NCI-H69 (cell line): ENCODE measurements around the gene SPEN.
"Not testable (repeated sequence)": the region's sequence is repeated elsewhere in the genome, so short reads cannot be mapped to it uniquely, and the experiment has no call there.

Source experiments
- DNase-seq: peaks from one replicate; lab custom pipeline; 2025; lab: John Stamatoyannopoulos, UW

SPEN gene

DNA sequence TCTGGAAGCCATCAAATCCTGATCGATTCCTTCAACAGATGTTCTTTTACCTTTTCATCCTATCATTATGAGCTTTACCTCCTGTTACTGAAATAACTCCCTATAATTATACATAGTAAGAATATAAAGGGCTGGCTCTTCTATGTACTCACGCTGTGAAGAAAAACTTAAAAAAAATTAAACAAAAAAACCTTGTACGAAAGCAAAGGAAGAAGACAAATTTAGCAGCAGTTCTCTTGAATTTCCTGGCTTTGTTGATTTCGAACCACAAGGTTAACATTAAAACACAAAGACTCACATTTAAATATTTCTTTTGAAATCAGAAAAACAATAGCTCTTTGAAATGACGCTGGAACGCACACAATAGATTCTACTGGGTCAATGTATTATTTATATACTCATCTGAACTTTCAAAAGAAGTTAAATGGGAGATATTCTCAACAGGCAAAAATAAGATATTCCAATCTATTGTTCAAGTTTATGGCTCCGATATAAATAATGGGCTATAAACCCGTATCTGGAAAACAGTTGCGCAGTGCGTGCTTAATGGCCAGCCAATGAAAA is 13.6 kb upstream of the SPEN start:
- peak; percentile 72 for DNase-seq

DNA sequence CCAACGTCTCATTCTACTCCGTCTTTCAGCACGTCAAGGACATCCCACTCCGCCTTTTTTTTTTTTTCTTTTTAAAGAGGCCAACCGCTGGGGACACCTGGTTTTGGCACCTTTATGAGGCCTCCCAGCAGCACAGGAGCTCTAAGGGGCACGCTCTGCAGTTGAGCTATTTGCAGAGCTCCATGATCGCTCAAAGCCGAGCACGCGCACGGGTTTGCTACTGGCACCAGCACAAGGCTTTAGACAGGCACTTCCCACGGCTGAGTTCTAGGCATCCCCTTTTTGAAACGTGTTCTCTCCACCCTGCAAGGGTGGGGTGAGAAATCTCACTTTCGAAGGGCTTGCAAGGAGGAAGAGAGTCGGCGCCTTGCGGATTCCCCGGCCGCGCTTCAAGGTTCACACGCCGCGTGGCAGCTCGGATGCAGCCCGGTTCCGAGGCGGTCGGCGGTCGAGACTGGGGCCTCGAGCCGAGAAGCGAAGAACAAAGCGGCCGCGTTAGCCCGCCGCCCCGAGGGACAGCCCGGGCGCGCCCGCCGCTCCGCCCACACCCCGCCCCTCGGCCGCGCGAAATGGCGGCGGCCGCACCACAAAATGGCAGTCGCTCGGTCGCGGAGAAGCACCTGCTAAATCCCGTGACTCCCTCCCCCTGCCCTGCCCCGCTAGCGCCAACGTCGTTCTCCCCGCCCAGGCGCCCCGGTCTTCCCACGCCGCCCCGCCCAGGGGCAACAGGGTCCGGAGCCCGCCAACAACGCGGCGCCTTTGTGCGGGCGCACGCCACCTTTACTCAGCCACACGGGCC is 12.9 kb upstream of the SPEN start:
- peak; percentile 93 for DNase-seq

DNA sequence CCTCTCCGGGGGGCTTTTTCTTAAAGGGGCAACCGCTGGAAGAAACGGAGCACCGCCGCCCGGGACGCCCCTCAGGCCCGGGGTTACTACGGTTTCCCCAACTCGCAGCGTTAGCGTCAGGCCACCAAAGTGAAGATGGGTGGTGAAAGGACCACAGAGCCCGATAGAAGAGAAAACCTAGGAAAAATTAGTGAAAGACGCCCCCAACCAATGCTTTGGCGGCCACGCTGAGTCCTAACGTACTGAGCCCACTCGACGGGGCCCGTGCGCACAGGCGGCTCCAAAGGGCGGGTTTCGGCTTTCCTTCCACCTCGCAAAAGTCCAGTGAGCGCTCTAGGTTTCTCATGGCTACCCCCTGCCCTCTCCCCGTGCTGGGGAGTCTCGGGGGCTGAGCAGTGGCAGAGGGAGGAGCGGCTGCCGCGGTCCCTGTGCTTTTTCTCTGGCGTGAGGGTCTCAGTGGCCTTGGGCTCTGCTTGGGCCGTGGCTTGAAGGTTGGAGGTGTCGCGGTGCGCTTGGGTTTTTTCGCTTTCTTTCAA is 12.2 kb upstream of the SPEN start:
- DNase-seq = peak; percentile 72

DNA sequence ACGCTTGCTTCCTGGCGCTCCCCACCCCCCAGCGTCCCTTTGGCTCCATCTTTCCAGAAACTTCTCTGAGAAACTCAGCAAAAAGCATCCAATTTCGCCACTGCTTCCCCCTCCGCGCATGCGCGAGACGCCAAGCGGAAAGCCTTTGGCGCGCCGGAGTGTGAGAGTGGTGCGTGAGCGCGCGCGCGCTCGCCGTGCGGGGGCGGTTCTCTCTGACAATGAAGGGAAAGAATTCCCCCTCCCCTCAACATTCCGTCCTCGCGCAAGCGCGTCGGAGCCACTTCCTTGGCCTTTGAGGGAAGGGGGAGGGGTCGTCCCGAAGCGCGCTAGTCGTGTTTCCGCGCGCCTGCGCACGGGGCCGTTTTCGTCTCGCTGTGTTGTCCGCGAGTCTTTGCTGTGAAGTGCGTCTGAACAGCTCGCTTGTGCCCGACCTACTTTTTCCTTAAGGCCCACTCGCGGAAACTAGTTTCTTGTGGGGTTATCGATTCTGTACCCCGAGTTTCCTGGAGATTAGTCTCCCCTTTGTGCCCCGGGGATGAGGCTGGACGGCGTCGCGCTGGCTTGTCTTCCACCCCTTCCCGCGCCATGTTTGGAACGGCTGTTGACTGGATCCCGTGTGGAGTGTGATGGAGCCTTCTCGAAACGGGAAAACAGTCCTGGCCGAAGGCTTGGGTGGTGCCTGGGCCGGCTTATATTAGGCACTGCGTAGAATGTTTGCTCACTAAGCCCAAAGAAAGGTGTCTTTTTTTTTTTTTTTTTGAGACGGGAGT is 11.6 kb upstream of the SPEN start:
- peak; percentile 98 for DNase-seq

DNA sequence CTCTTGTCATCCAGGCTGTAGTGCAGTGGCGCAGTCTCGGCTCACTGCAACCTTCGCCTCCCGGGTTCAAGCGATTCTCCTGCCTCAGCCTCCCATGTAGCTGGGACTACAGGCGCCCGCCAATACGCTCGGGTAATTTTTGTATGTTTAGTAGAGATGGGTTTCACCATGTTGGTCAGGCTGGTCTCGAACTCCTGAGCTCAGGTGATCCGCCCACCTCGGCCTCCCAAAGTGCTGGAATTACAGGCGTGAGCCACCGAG is 11.1 kb upstream of the SPEN start:
- not testable (repeated sequence) for DNase-seq

DNA sequence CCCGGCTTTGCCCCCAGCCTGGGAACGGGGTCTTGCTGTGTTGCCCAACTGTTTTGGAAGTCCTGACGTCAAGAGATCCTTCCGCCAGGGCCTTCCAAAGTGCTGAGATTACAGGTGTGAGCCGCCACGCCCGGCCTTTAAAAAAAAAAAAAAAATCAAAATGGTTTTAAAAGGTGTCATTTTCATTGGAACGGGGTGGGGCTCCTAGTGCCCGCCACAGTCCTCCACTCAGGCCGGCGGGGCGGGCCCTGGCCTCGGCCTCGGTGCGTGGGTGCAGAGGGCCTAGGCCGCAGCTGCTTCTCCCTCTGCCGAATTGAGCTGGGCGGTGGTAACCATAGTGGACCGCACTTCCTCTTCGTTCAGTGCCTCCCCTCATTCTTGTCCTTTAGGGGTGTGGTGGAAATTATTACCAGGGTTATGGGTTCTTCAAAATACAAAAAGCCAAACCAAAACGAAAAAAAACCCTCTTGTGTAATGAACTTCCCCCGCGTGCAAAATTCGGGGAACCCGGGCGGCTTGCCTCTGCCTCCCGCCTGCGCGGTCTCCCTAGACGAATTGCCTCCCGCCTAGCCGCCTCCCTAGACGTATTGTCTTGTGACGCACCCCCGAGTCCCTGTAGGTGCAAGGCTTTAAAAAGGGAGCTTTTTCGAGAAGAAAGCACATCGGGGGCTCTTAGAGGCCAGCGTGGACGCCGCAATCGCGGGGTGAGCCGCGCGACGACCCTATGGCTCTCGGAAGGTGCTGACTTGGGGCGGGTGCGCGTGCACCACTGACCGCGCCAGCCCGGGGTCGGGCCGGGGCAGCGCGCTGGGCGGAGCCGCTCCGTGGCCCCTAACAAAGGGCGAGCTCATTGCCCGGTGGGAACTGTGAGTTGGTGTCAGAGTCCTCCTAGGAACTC is 10.5 kb upstream of the SPEN start:
- DNase-seq = no peak

DNA sequence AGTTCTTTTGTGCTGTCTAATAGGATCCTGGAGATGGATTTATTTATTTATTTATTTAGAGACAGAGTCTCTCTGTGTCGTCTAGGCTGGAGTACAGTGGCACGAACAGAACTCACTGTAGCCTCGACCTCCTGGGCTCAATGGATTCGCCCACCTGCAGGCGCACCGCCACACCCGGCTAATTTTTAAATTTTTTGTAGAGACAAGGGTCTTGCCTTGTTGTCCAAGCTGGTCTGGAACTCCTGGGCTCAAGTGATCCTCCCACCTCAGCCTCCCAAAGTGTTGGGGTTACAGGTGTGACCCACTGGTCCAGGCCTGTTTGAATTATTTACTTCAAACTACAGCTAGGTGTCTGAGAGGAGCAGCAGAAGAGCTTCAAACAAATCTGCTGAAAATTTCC is 9.6 kb upstream of the SPEN start:
- DNase-seq = no peak

DNA sequence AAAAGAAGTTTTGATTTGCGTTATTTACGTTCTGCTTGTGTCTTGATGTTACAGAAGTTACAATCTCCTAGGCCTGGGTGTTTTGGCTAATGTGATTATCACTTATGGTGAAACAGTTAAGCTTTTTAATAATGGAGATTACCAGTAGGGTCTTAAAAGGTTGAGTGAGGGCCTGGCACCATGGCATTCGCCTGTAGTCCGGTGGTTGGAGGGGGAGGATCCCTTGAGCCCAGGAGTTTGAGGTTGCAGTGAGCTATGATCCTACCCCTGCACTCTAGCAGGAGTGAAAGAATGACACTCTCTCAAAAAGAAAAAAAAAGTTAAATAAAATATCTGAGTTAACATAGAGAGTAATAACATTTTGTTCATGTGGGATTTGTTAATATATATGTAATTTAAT is 8.8 kb upstream of the SPEN start:
- DNase-seq = no peak

DNA sequence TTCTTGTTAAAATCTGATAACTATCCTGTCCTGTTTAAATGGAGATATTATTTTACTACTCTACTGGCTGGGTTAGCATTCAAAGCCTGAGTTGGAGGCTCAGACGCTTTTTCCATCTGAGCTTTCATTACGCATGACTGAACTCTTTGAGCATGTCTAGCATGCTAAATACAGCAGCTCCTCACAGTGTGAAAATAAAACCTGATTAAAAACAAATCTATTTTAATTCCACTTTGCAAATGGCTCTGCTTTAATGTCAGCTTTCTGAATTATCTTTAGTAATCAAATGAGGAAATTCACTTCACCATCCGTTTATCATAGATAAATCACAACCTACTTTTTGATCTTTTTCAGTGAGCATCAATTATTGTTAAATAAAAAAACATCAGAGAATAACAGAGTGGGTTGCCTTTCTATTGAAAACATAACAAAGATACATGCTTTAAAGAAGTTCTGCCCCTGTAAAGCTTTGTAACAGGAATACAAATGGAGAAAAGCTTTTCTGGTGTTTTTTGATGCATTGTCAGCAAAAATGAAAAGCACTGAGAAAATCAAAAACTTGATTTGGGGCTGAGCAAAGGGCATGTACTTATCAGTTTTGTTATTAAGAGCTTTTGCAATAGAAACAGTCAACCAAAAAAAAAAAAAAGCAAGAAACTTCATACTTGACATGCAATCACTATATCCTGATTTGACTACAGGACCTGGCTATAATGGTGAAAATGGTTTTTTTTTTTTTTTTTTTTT is 3.5 kb upstream of the SPEN start:
- peak; percentile 56 for DNase-seq

DNA sequence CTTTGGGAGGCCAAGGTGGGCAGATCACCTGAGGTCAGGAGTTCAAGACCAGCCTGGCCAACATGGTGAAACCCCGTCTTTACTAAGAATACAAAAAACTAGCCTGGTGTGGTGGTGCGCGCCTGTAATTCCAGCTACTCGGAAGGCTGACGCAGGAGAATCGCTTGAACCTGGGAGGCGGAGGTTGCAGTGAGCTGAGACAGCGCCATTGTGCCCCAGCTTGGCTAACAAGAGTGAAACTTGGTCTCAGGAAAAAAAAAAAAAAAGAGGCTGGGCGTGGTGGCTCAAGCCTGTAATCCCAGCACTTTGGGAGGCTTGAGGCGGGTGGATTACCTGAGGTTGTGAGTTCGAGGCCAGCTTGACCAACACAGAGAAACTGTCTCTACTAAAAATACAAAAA is 1.5 kb upstream of the SPEN start:
- not testable (repeated sequence) for DNase-seq

DNA sequence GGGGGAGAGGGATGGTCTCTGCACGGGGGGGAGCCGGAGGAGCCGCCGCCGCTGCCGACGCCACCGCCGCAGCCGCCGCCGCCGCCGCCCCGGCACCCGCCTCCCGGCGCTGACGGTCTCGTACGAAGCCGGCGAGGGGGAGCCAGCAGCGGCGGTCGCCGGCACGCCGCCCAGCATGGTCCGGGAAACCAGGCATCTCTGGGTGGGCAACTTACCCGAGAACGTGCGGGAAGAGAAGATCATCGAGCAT is 311 bp downstream of the SPEN start:
- no peak for DNase-seq

DNA sequence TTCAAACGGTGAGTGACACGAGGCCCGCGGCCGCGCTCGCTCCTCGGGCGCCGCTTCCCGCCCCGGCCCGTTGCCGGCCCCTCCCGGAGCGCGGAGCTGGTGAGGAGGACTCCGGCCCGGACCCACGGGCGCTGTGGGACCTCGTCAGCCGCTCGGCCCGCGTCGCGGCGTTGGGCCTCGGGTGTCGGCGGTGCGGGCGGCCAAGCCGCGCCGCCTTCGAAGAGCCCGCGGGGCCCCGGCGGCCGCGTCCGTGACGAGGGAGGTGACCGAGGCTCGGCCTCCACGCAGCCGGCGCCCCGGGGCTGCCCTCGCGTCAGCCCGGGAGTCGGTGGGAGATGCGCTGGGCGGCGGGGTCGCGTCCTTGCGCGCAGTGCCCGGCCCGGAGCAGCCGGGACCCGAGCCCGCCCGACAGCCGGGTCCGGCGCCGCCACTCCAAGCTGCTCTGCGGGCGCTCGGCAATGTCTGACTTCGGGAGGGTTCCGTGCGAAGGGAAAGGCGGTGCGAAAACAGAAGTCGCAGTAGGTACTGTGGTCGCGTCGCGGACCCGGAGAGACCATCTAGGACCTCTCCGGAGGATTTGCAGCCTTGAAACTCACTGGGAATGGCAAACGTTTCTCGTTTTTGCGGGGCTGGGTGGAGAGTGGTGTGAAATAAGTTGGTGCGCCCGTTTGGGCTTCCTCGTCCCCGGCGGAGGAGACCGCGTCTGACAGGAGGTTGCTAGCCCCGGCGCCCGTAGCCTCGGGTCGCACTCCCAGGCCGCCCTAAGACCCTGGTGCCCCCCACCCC is 829 bp downstream of the SPEN start:
- DNase-seq = peak; percentile 60

DNA sequence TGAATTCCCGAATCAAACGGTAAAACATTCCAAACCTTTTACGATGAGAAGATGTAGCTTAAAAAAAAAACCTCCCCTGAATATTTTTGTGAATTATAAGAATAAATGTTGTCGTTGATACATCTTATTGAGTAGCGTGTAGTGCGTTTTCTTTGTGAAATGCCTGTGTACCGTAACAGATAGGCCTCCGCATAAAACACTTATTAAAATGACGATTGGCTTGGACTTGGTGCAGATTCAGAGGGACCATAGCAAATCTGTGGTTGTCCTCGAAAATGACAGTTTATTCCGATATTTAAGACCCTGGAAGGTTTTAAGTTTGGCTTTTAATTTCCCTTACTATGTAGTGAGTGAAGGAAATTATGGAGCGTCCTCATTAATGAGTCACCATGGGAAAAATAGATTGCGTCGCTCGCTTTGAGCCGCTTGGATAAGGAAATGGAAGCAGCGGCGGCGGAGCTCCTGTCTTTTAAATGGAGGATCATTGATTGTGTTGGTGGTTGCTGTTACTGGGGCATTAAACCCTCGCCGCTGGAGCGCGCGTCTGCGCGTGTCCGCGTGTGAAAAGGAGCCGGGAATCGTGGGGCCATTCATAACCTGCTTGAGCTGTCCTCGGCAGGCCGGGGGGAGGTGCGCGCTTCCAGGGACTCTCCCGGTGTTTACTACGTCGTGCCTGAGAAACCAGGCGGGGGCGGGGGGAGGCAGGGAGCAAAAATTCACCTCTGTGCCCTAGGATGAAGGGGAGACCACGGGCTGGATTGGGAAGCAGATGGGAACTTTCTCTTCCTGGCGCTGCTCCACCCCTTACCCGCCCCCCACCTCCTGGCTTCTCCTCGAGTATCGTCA is 1.6 kb downstream of the SPEN start:
- peak; percentile 89 for DNase-seq

DNA sequence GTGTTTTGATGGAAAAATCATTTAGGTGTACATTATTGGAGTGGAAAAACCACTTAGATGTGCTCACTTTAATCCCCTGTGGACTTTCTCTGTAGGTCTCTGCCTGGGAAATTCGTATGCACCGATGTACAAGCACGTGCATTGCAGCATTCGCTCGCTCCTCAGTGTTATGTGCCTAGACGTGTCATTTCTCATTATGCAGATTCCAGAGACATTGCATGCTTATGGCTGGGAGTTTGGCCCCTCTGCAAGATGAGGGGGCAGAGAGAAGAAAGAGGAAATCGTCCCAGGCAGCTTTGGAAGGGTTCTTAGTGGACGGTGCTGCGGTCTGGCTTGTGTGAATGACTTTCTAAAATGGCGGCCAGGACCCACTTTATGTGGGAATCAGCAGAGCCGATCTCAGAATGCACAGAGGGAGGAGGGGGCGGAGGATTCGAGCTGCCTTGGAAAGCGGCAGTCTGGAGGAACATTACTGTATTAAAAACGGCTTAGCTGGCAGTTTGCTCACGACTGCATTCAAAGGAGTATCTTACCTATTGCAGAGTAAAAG is 2.3 kb downstream of the SPEN start:
- DNase-seq = peak; percentile 82

DNA sequence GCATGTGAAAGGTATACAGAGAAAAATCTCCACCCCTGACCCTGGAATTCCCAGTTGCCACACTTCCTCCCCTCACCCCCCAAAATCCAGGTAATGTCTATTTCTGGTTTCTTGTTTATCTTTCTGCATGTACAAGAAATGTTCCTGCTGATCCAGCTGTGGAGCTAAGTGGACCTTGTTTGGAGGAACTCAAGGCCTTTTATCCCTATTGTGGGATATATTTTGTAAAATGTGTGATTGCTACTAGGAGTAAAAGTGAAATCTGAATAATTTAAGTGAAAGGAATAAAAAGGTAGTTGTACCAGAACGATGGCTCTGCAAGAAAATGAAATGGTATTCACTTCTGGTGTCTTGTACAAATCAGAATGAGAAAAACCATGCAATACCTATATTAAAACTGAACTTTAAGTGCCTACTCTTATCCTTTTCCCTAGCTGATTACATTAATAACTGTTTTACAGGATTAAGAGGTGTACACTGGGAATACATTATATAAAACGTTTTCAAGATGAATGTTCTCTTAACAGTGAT is 3.0 kb downstream of the SPEN start:
- peak; percentile 46 for DNase-seq

DNA sequence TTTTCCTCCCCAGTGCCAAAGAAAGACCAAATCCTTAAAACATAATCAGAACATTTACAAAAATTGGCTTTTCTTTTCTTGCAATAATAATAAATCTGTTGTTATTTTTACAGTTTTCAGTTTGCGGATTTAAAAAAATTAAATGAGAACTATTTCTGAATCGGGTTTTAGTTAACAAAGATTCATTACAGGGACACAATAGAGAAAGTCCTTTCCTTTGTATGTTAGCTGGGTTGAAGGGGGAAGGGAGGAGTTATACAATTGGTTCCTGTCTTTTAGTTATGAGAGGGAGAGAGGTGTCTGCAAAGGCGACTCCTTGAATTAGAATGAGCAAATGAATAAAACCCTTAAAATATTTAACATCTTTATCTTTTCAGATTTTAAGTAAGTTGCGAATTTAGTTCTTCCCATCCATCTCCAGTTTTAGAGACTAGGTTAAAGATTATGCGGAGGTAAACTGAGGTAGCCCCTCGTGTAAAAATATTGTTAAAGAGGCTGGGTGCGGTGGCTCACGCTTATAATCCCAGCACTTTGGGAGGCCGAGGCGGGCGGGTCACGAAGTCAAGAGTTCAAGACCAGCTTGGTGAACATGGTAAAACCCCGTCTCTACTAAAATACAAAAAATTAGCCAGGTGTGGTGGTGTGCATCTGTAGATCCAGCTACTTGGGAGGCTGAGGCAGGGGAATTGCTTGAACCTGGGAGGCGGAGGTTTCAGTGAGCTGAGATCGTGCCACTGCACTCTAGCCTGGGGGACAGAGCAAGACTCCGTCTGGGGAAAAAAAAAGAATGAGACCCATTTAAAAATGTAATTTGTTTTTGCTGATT is 3.9 kb downstream of the SPEN start:
- no peak for DNase-seq

DNA sequence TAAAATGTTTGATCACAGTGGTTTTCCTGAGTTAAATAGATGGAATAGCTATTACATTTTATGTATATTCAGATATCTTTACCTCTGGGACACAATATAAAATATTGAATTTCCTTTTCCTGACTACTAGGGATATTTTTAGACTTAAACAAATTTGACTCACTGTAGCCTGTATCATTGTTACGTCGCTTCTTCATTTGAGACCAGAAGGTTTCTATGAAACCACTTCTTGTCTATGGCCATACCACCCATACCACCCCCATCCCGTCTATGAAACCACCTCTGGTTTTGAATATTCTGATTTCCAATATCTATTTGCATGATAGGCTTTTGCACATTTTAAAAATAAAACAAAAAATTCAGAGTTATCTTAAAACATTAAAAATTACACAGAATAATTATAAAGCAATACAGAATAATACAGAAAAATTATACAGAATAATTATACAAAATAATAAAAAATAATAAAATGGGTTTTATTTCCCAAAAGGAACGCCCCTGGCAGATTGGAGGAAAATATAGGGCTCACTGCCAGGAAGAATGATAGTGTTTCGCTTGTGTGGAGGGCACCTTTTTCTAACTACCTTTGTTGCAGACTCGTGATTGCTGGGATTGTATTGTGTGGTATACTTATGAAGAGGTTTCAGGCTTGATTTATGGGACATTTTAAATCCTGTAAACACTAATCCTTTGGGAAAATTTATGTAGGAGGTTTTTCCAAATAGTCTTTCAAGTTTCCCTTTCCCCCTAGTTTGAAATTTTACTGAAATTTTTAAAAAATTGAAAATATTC is 4.7 kb downstream of the SPEN start:
- DNase-seq = peak; percentile 24
